ENCODE data around the gene TIGD4.

DNA sequence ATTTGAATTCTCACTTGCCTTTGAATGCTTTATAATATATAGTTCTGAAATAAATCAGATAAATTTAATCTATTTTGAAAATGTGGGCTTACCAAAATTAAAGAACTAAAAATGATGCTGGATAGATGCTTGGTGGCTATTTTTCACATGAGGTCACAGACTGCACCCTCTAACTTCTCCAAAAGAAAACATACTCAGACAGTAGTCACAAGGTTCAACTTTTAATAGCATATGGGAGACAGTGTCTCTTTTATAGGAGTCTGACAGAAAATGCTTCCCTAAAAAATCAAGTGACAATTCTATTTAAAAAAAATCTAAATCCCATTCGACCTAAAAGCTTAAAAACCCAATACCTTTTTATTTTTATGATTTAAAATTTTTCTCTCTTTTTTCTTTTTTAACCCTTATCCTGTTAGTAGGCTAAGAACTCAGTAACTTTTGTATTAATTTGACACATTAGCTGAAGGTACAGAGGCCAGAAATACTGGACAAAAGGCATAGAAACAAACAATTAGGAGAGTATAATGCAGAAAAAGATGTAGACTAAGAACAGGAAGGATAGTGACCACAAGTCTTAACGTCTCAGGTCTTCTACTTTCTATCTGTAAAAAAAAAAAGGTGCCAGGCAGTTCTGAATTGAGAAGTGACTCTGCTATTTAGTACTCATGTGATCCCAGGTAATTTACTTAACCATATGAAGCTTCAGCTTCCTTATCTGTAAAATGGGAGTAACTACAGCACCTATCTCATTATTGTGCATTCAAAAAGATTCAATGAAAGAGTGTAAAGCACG is 7.6 kb downstream of the TIGD4 start:
- TF ChIP-seq POLR2A (IDR thresholded peaks at IDR 0.05; ENCODE audit: low read length) (no peak), GATA1 (IDR thresholded peaks at IDR 0.05; ENCODE audit: low read depth, low read length) (no peak)

All from erythroblast (primary cell).